ENCODE data around the gene GP5.

GP5 gene

GRCh38 chr3:194389269-194389668 lies 9.8 kb downstream of the GP5 start:
- TF ChIP-seq FOXM1 (IDR thresholded peaks at IDR 0.05; ENCODE audit: borderline replicate concordance, low read depth) (no peak), TCF12 (IDR thresholded peaks at IDR 0.05; ENCODE audit: low read depth) (no peak), RAD21 (IDR thresholded peaks at IDR 0.05; ENCODE audit: low read depth) (no peak), ZBTB7A (IDR thresholded peaks at IDR 0.05; ENCODE audit: low read depth) (no peak), EGR1 (IDR thresholded peaks at IDR 0.05) (no peak), REST (IDR thresholded peaks at IDR 0.05; ENCODE audit: low read depth) (no peak), CREB1 (IDR thresholded peaks at IDR 0.05; ENCODE audit: low read depth) (no peak), EP300 (IDR thresholded peaks at IDR 0.05; ENCODE audit: borderline replicate concordance) (no peak), MAX (IDR thresholded peaks at IDR 0.05) (no peak), YY1 (IDR thresholded peaks at IDR 0.05; ENCODE audit: low read depth) (no peak), USF1 (IDR thresholded peaks at IDR 0.05) (no peak)

GRCh38 chr3:194387926-194388418 lies 11.1 kb downstream of the GP5 start:
- no peak for TF ChIP-seq TEAD4 (IDR thresholded peaks at IDR 0.05)
- TF ChIP-seq NFIC (IDR thresholded peaks at IDR 0.05): no peak
- no peak for TF ChIP-seq RAD21 (IDR thresholded peaks at IDR 0.05; ENCODE audit: low read depth)
- TF ChIP-seq YY1 (IDR thresholded peaks at IDR 0.05; ENCODE audit: low read depth): no peak
- no peak for TF ChIP-seq FOXM1 (IDR thresholded peaks at IDR 0.05; ENCODE audit: borderline replicate concordance, low read depth)
- TF ChIP-seq EP300 (IDR thresholded peaks at IDR 0.05; ENCODE audit: borderline replicate concordance): no peak
- TF ChIP-seq CREB1 (IDR thresholded peaks at IDR 0.05; ENCODE audit: low read depth): no peak
- no peak for TF ChIP-seq EGR1 (IDR thresholded peaks at IDR 0.05)
- TF ChIP-seq TCF12 (IDR thresholded peaks at IDR 0.05; ENCODE audit: low read depth): no peak
- no peak for TF ChIP-seq TAF1 (IDR thresholded peaks at IDR 0.05; ENCODE audit: low read depth)
- no peak for TF ChIP-seq MAX (IDR thresholded peaks at IDR 0.05)
- no peak for TF ChIP-seq CEBPB (IDR thresholded peaks at IDR 0.05)
- no peak for TF ChIP-seq ZBTB7A (IDR thresholded peaks at IDR 0.05; ENCODE audit: low read depth)
- no peak for TF ChIP-seq REST (IDR thresholded peaks at IDR 0.05; ENCODE audit: low read depth)
- TF ChIP-seq USF1 (IDR thresholded peaks at IDR 0.05): no peak

GRCh38 chr3:194387276-194387675 lies 11.8 kb downstream of the GP5 start:
- TF ChIP-seq MAX (IDR thresholded peaks at IDR 0.05) (no peak), USF1 (IDR thresholded peaks at IDR 0.05) (no peak), CREB1 (IDR thresholded peaks at IDR 0.05; ENCODE audit: low read depth) (no peak), ZBTB7A (IDR thresholded peaks at IDR 0.05; ENCODE audit: low read depth) (no peak), EGR1 (IDR thresholded peaks at IDR 0.05) (no peak), REST (IDR thresholded peaks at IDR 0.05; ENCODE audit: low read depth) (no peak), CEBPB (IDR thresholded peaks at IDR 0.05) (no peak), TAF1 (IDR thresholded peaks at IDR 0.05; ENCODE audit: low read depth) (no peak), YY1 (IDR thresholded peaks at IDR 0.05; ENCODE audit: low read depth) (no peak), NFIC (IDR thresholded peaks at IDR 0.05) (no peak), RAD21 (IDR thresholded peaks at IDR 0.05; ENCODE audit: low read depth) (no peak), FOXM1 (IDR thresholded peaks at IDR 0.05; ENCODE audit: borderline replicate concordance, low read depth) (no peak), TCF12 (IDR thresholded peaks at IDR 0.05; ENCODE audit: low read depth) (no peak), TEAD4 (IDR thresholded peaks at IDR 0.05) (no peak), EP300 (IDR thresholded peaks at IDR 0.05; ENCODE audit: borderline replicate concordance) (no peak)
